Astrocyte (in vitro differentiated cells and primary cell): ENCODE data around the gene SLC35F5. TPM values are rescaled to one million over a fixed set of nuclear protein-coding genes. Genes with fewer than 3 reads are reported as not detected.

Source experiments
- DNase-seq: peaks from one replicate; pipeline ENCODE4 v3.0.0-alpha.2; 2010; ENCODE audit warnings: low read depth
- FAIRE-seq: peaks from 2 replicates; lab custom pipeline; 2011; peaks lifted over from hg19 to GRCh38; lab: Jason Lieb, UNC
- H2AFZ ChIP-seq: 2 replicates; pipeline ENCODE4 v1.6.0; 2012; ENCODE audit warnings: low read depth, low read length, inconsistent platforms
- H3K27ac ChIP-seq: 2 replicates; pipeline ENCODE4 v1.5.1; 2011; ENCODE audit warnings: low read depth, low read length, inconsistent platforms
- H3K27me3 ChIP-seq: 2 replicates; pipeline ENCODE4 v1.6.0; 2011; ENCODE audit warnings: low read length, inconsistent platforms; ENCODE audit not compliant: insufficient read depth
- H3K36me3 ChIP-seq: 2 replicates; pipeline ENCODE4 v1.5.1; 2011; ENCODE audit warnings: low read length, inconsistent platforms; ENCODE audit not compliant: insufficient read depth
- H3K4me1 ChIP-seq: 2 replicates; pipeline ENCODE4 v1.5.1; 2011; ENCODE audit warnings: low read length, inconsistent platforms; ENCODE audit not compliant: insufficient read depth
- H3K4me2 ChIP-seq: 2 replicates; pipeline ENCODE4 v1.6.0; 2012; ENCODE audit warnings: low read length, inconsistent platforms
- H3K4me3 ChIP-seq: 2 replicates; pipeline ENCODE4 v1.5.1; 2011; ENCODE audit warnings: low read depth, mild to moderate bottlenecking, low read length, inconsistent platforms; ENCODE audit not compliant: insufficient read depth
- H3K79me2 ChIP-seq: 2 replicates; pipeline ENCODE4 v1.6.0; 2012; ENCODE audit warnings: mild to moderate bottlenecking, low read length, inconsistent platforms; ENCODE audit not compliant: insufficient read depth
- H3K9ac ChIP-seq: 2 replicates; pipeline ENCODE4 v1.6.0; 2012; ENCODE audit warnings: mild to moderate bottlenecking, low read length, inconsistent platforms
- H3K9me3 ChIP-seq: 2 replicates; pipeline ENCODE4 v1.5.1; 2012; ENCODE audit warnings: low read depth, mild to moderate bottlenecking, low read length, inconsistent platforms; ENCODE audit not compliant: insufficient read depth
- H4K20me1 ChIP-seq: 2 replicates; pipeline ENCODE4 v1.6.0; 2012; ENCODE audit warnings: low read length, inconsistent platforms; ENCODE audit not compliant: insufficient read depth
- H3K27ac Mint-ChIP-seq: one replicate; pipeline ENCODE4 v1.8.0; 2021; ENCODE audit warnings: mild to moderate bottlenecking, mixed read lengths; ENCODE audit not compliant: unreplicated experiment
- H3K27me3 Mint-ChIP-seq: one replicate; pipeline ENCODE4 v1.8.0; 2021; ENCODE audit warnings: low read depth, mixed read lengths; ENCODE audit not compliant: unreplicated experiment
- H3K36me3 Mint-ChIP-seq: one replicate; pipeline ENCODE4 v1.8.0; 2021; ENCODE audit warnings: low read depth, mixed read lengths; ENCODE audit not compliant: unreplicated experiment
- H3K4me1 Mint-ChIP-seq: one replicate; pipeline ENCODE4 v1.8.0; 2021; ENCODE audit warnings: low read depth, mixed read lengths; ENCODE audit not compliant: unreplicated experiment
- H3K4me3 Mint-ChIP-seq: one replicate; pipeline ENCODE4 v1.8.0; 2021; ENCODE audit warnings: mild to moderate bottlenecking, moderate library complexity, mixed read lengths; ENCODE audit not compliant: unreplicated experiment
- H3K9me3 Mint-ChIP-seq: one replicate; pipeline ENCODE4 v1.8.0; 2021; ENCODE audit warnings: mild to moderate bottlenecking, mixed read lengths; ENCODE audit not compliant: unreplicated experiment
- EZH2 ChIP-seq: IDR thresholded peaks from 2 replicates; pipeline ENCODE4 v1.6.1; 2012; ENCODE audit warnings: mild to moderate bottlenecking, low read length, inconsistent platforms; ENCODE audit not compliant: insufficient read depth
- total RNA-seq: library from RNA; stranded (reverse); gene quantifications from 2 replicates; pipeline ENCODE4 v1.2.1, GENCODE V29; 2021
- TF ChIP-seq, protein P1 (sequence below): IDR thresholded peaks from 2 replicates; pipeline ENCODE4 v1.5.1; 2011; ENCODE audit warnings: low read depth, mild to moderate bottlenecking, inconsistent platforms, low read length, moderate library complexity; ENCODE audit not compliant: insufficient read depth

The SLC35F5 gene
- total RNA-seq, 1 donor from 2014 or later: 103 TPM

DNA sequence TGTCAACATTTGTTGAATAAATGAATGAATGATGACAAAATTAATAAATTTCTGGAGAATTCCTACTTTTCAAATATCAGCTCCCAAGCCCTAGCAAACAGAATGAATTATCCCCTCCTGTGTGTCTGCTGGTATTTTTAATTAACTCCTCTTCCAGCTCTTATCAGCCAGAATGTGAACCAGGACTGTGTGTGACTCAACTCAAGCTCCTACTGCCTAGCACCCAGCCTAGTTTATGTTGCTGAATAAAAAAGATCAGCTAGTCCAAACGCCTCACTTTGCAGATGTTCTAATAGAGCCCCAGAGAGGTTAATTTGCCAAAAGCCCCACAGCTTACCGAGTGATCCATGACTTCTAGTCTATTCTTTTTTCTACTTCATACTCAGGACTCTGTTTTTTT lies 79.1 kb downstream of the SLC35F5 start:
- H3K9ac ChIP-seq: no peak overlapping the region
- peaks cover 6% of the 10 kb centered on the region for H3K9me3 Mint-ChIP-seq
- H3K36me3 Mint-ChIP-seq: no peaks in the 10 kb centered on the region
- no peaks in the 10 kb centered on the region for H4K20me1 ChIP-seq
- no peaks in the 10 kb centered on the region for H3K36me3 ChIP-seq
- peaks cover 2% of the 10 kb centered on the region for H3K4me1 Mint-ChIP-seq
- H3K4me3 ChIP-seq: no peak overlapping the region
- TF ChIP-seq, protein P1, sequence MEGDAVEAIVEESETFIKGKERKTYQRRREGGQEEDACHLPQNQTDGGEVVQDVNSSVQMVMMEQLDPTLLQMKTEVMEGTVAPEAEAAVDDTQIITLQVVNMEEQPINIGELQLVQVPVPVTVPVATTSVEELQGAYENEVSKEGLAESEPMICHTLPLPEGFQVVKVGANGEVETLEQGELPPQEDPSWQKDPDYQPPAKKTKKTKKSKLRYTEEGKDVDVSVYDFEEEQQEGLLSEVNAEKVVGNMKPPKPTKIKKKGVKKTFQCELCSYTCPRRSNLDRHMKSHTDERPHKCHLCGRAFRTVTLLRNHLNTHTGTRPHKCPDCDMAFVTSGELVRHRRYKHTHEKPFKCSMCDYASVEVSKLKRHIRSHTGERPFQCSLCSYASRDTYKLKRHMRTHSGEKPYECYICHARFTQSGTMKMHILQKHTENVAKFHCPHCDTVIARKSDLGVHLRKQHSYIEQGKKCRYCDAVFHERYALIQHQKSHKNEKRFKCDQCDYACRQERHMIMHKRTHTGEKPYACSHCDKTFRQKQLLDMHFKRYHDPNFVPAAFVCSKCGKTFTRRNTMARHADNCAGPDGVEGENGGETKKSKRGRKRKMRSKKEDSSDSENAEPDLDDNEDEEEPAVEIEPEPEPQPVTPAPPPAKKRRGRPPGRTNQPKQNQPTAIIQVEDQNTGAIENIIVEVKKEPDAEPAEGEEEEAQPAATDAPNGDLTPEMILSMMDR: no peak
- TF ChIP-seq EZH2: no peak
- no peaks in the 10 kb centered on the region for H3K79me2 ChIP-seq
- no peak overlapping the region for H3K4me3 Mint-ChIP-seq
- H3K27me3 ChIP-seq: peaks cover 4% of the 10 kb centered on the region
- H3K27me3 Mint-ChIP-seq: peaks cover 44% of the 10 kb centered on the region
- no peak for FAIRE-seq
- no peaks in the 10 kb centered on the region for H3K4me1 ChIP-seq
- no peak overlapping the region for H3K27ac ChIP-seq
- no peak overlapping the region for H3K4me2 ChIP-seq
- DNase-seq: no peak
- H2AFZ ChIP-seq: no peak overlapping the region
- no peak overlapping the region for H3K27ac Mint-ChIP-seq
- no peaks in the 10 kb centered on the region for H3K9me3 ChIP-seq

DNA sequence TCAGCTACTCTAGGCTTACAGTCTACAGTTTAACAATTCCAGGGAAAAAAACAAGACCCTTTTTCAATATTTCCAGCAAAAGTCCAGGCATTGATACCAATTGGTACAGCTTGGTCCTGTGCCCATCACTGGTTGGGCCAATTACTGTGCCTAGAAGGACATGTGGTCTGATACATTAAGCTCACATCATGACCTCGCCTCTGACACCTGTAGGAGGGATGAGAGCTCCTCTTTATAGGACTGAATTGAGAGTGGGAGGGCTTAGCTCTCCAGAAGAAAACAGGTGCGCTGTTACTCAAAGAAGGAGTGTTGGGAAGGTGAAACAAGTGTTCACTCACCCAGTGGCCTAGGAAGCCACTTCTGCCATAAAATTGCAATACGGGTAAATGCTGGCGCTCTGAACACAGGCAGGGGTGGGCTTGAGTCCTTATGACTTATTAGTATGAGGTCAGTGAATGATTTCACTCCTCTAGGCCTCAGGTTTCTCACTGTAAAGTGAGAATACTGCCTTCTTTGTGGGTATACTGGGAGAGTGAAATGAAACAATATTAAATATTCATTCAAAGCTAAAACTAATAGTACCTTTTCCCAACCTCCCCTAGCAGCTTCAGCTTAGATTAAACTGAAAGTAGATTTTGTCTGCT lies 79.7 kb downstream of the SLC35F5 start:
- Mint-ChIP-seq H3K27ac (no peak overlapping the region), H3K4me1 (peaks cover 2% of the 10 kb centered on the region), H3K4me3 (no peak overlapping the region), H3K9me3 (peaks cover 1% of the 10 kb centered on the region), H3K27me3 (peaks cover 44% of the 10 kb centered on the region), H3K36me3 (no peaks in the 10 kb centered on the region)
- no peak overlapping the region for H2AFZ ChIP-seq
- no peak overlapping the region for H3K27ac ChIP-seq
- no peak overlapping the region for H3K4me3 ChIP-seq
- H3K9me3 ChIP-seq: no peaks in the 10 kb centered on the region
- TF ChIP-seq, protein P1: no peak
- TF ChIP-seq EZH2: no peak
- H3K4me1 ChIP-seq: no peaks in the 10 kb centered on the region
- no peaks in the 10 kb centered on the region for H4K20me1 ChIP-seq
- FAIRE-seq: no peak
- H3K4me2 ChIP-seq: no peak overlapping the region
- DNase-seq: no peak
- H3K27me3 ChIP-seq: peaks cover 4% of the 10 kb centered on the region
- H3K36me3 ChIP-seq: no peaks in the 10 kb centered on the region
- H3K79me2 ChIP-seq: no peaks in the 10 kb centered on the region
- no peak overlapping the region for H3K9ac ChIP-seq

DNA sequence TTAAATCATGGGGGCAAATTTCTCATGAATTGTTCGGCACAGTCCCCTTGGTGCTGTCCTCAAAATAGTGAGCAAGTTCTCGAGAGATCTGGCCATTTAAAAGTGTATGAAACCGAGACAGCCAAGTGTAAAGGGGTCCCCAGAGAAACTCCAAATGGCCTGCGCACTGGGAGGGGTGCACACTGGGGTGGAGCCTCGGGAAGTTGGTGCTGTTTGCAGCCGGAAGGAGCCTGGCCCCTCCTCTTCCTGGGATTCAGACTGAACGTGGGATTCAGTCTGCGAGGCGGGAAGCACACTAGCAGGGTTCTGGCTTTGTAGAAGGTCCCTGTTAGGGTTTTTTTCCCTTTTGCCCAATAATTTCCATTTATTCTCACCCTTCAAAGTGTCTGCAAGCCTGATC lies 80.6 kb downstream of the SLC35F5 start:
- H3K4me3 ChIP-seq: no peak overlapping the region
- Mint-ChIP-seq H3K27ac (no peak overlapping the region), H3K4me3 (no peak overlapping the region), H3K36me3 (no peaks in the 10 kb centered on the region), H3K9me3 (no peaks in the 10 kb centered on the region), H3K4me1 (peaks cover 2% of the 10 kb centered on the region), H3K27me3 (peaks cover 49% of the 10 kb centered on the region)
- H3K9me3 ChIP-seq: no peaks in the 10 kb centered on the region
- no peaks in the 10 kb centered on the region for H3K79me2 ChIP-seq
- H3K9ac ChIP-seq: no peak overlapping the region
- H3K4me1 ChIP-seq: no peaks in the 10 kb centered on the region
- H3K4me2 ChIP-seq: no peak overlapping the region
- no peak overlapping the region for H2AFZ ChIP-seq
- no peaks in the 10 kb centered on the region for H3K36me3 ChIP-seq
- H3K27me3 ChIP-seq: peaks cover 4% of the 10 kb centered on the region
- DNase-seq (no peak), FAIRE-seq (no peak)
- no peak for TF ChIP-seq EZH2
- H4K20me1 ChIP-seq: no peaks in the 10 kb centered on the region
- H3K27ac ChIP-seq: no peak overlapping the region
